ENCODE data around the gene HSPA4L. TPM values are rescaled to one million over a fixed set of nuclear protein-coding genes. Genes with fewer than 3 reads are reported as not detected.

The HSPA4L gene
- total and polyA plus RNA-seq, 2 donors (not counting 1 experiment from before 2014, with no cell fraction given) = 3.9 to 10.1 TPM

DNA sequence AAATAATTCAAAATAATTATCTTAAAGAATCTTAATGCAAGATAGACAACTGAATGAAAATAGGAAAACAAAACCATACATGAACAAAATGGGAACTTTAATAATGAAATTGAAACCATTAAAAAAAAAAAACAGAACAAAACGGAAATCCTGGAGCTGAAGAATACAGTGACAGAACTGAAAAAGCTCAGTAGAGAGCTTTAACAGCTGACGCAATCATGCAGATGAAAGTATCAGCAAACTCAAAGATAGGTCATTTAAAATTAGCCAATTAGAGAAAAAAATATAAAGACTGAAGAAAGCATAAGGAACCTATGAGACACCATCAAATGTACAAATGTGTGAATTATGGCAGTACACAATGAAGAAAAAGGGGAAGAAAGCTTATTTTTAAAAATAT lies 33.2 kb upstream of the HSPA4L start:
- no peak overlapping the region for H3K4me2 ChIP-seq (ENCODE audit: extremely low read depth, insufficient read depth, low read length)
- no peak overlapping the region for H3K9ac ChIP-seq (ENCODE audit: insufficient read depth, low read length)
- no peaks in the 10 kb centered on the region for H3K79me2 ChIP-seq (ENCODE audit: control insufficient read depth, insufficient read depth, low read length)
- H3K27ac ChIP-seq (ENCODE audit: insufficient read depth, low read length) = no peak overlapping the region
- H3K4me3 ChIP-seq (replicated peaks in 1 of 4; ENCODE audit: control extremely low read depth in 1 of 4, insufficient read depth in 1 of 4, low read depth in 3 of 4, low read length in 4 of 4) = no peak overlapping the region
- no peaks in the 10 kb centered on the region for H3K4me1 ChIP-seq (ENCODE audit: control insufficient read depth, extremely low read depth, insufficient read depth, low read length)
- no peak for TF ChIP-seq EZH2 (IDR thresholded peaks at IDR 0.05; ENCODE audit: low read length, missing control alignments)
- no peak for TF ChIP-seq CTCF (conservative IDR thresholded peaks at IDR 0.05 in 1 of 2, IDR thresholded peaks at IDR 0.05 in 1 of 2; ENCODE audit: low read depth in 1 of 2, low read length in 2 of 2)
- H3K27me3 ChIP-seq (ENCODE audit: control insufficient read depth, insufficient read depth, low read length) = no peaks in the 10 kb centered on the region
- no peak for DNase-seq (ENCODE audit: low read depth in 2 of 2)
- no peaks in the 10 kb centered on the region for H3K9me3 ChIP-seq (ENCODE audit: control insufficient read depth, insufficient read depth, low read depth, low read length)
- no peaks in the 10 kb centered on the region for H4K20me1 ChIP-seq (ENCODE audit: control insufficient read depth, extremely low read depth, insufficient read depth, low read length)
- H2AFZ ChIP-seq (ENCODE audit: low read length) = no peak overlapping the region
- H3K36me3 ChIP-seq (ENCODE audit: control insufficient read depth, insufficient read depth, low read length) = no peaks in the 10 kb centered on the region

DNA sequence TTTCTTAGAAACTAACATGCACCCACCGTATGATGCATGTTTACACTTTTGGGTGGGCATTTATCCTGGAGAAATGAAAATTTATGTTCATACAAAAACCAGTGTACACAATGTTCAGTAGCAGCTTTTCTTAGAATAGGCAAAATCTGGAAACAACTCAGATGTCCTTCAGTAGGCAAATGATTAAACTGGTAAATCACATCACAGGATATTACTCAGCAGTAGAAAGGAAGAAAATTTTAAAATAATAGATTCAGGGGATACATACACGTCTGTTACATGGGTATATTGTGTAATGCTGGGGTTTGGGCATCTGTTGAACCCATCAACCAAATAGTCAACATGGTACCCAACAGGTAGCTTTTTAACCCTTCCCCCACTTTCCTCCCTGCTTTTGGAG lies 25.2 kb upstream of the HSPA4L start:
- Histone ChIP-seq H3K36me3 (ENCODE audit: control insufficient read depth, insufficient read depth, low read length) (no peaks in the 10 kb centered on the region), H3K9me3 (ENCODE audit: control insufficient read depth, insufficient read depth, low read depth, low read length) (no peaks in the 10 kb centered on the region), H3K4me3 (replicated peaks in 1 of 4; ENCODE audit: control extremely low read depth in 1 of 4, insufficient read depth in 1 of 4, low read depth in 3 of 4, low read length in 4 of 4) (no peak overlapping the region), H3K9ac (ENCODE audit: insufficient read depth, low read length) (no peak overlapping the region), H3K4me1 (ENCODE audit: control insufficient read depth, extremely low read depth, insufficient read depth, low read length) (no peaks in the 10 kb centered on the region), H3K27ac (ENCODE audit: insufficient read depth, low read length) (no peak overlapping the region), H3K27me3 (ENCODE audit: control insufficient read depth, insufficient read depth, low read length) (no peaks in the 10 kb centered on the region), H3K79me2 (ENCODE audit: control insufficient read depth, insufficient read depth, low read length) (no peaks in the 10 kb centered on the region), H4K20me1 (ENCODE audit: control insufficient read depth, extremely low read depth, insufficient read depth, low read length) (no peaks in the 10 kb centered on the region), H3K4me2 (ENCODE audit: extremely low read depth, insufficient read depth, low read length) (no peak overlapping the region), H2AFZ (ENCODE audit: low read length) (no peak overlapping the region)
- TF ChIP-seq EZH2 (IDR thresholded peaks at IDR 0.05; ENCODE audit: low read length, missing control alignments) = no peak
- TF ChIP-seq CTCF (conservative IDR thresholded peaks at IDR 0.05 in 1 of 2, IDR thresholded peaks at IDR 0.05 in 1 of 2; ENCODE audit: low read depth in 1 of 2, low read length in 2 of 2) = no peak
- no peak for DNase-seq (ENCODE audit: low read depth in 2 of 2)

- Histone ChIP-seq H3K9me3 (ENCODE audit: control insufficient read depth, insufficient read depth, low read depth, low read length) (no peaks in the 10 kb centered on the region), H3K9ac (ENCODE audit: insufficient read depth, low read length) (no peak overlapping the region), H3K27me3 (ENCODE audit: control insufficient read depth, insufficient read depth, low read length) (no peaks in the 10 kb centered on the region), H3K27ac (ENCODE audit: insufficient read depth, low read length) (no peak overlapping the region), H3K79me2 (ENCODE audit: control insufficient read depth, insufficient read depth, low read length) (no peaks in the 10 kb centered on the region), H3K4me3 (replicated peaks in 1 of 4; ENCODE audit: control extremely low read depth in 1 of 4, insufficient read depth in 1 of 4, low read depth in 3 of 4, low read length in 4 of 4) (no peak overlapping the region), H3K4me2 (ENCODE audit: extremely low read depth, insufficient read depth, low read length) (no peak overlapping the region), H3K36me3 (ENCODE audit: control insufficient read depth, insufficient read depth, low read length) (no peaks in the 10 kb centered on the region), H4K20me1 (ENCODE audit: control insufficient read depth, extremely low read depth, insufficient read depth, low read length) (no peaks in the 10 kb centered on the region), H3K4me1 (ENCODE audit: control insufficient read depth, extremely low read depth, insufficient read depth, low read length) (no peaks in the 10 kb centered on the region), H2AFZ (ENCODE audit: low read length) (no peak overlapping the region)
- TF ChIP-seq EZH2 (IDR thresholded peaks at IDR 0.05; ENCODE audit: low read length, missing control alignments) (no peak), CTCF (conservative IDR thresholded peaks at IDR 0.05 in 1 of 2, IDR thresholded peaks at IDR 0.05 in 1 of 2; ENCODE audit: low read depth in 1 of 2, low read length in 2 of 2) (no peak)
- no peak for DNase-seq (ENCODE audit: low read depth in 2 of 2)
Measured at GRCh38 chr4:127759228-127759820, 22.8 kb upstream of the HSPA4L start.

Data from fibroblast of lung (primary cell).